Neural progenitor cell (in vitro differentiated cells): ENCODE measurements around the gene CELSR1. TPM values are rescaled to one million over a fixed set of nuclear protein-coding genes. Genes with fewer than 3 reads are reported as not detected.
A peak's percentile ranks its signal among the peaks of the same experiment; 100 is the strongest.

Source experiments
- DNase-seq: peaks from one replicate; pipeline ENCODE4 v3.0.0-alpha.2; 2016; ENCODE audit warnings: low spot score
- H2AFZ ChIP-seq: fragments of 200-600 bp; sonication (generic); replicated peaks from 2 replicates; pipeline ENCODE4 v1.6.1; 2016; ENCODE audit warnings: antibody characterized with exemption
- H3F3A ChIP-seq: fragments of 200-600 bp; sonication (generic); 2 replicates; pipeline ENCODE4 v1.6.1; 2016; ENCODE audit warnings: antibody characterized with exemption, low read depth
- H3K27ac ChIP-seq: fragments of 200-600 bp; sonication (generic); 2 replicates; pipeline ENCODE4 v1.5.1; 2016; ENCODE audit warnings: mild to moderate bottlenecking
- H3K27me3 ChIP-seq: fragments of 200-600 bp; sonication (generic); 2 replicates; pipeline ENCODE4 v1.6.1; 2016; ENCODE audit warnings: mild to moderate bottlenecking, moderate library complexity
- H3K36me3 ChIP-seq: fragments of 200-600 bp; sonication (generic); 2 replicates; pipeline ENCODE4 v1.5.1; 2016
- H3K4me1 ChIP-seq: fragments of 200-600 bp; sonication (generic); 2 replicates; pipeline ENCODE4 v1.6.1; 2016; ENCODE audit warnings: mixed run types
- H3K4me2 ChIP-seq: fragments of 200-600 bp; sonication (generic); 2 replicates; pipeline ENCODE4 v1.6.1; 2016
- H3K4me3 ChIP-seq: fragments of 200-600 bp; sonication (generic); 2 replicates; pipeline ENCODE4 v1.5.1; 2016
- H3K79me2 ChIP-seq: fragments of 200-600 bp; sonication (generic); 2 replicates; pipeline ENCODE4 v1.6.1; 2016; ENCODE audit warnings: low read depth
- H3K9ac ChIP-seq: fragments of 200-600 bp; sonication (generic); 2 replicates; pipeline ENCODE4 v1.6.1; 2016
- H3K9me3 ChIP-seq: fragments of 200-600 bp; sonication (generic); 2 replicates; pipeline ENCODE4 v1.5.1; 2016; ENCODE audit warnings: low read depth
- H4K20me1 ChIP-seq: fragments of 200-600 bp; sonication (generic); 2 replicates; pipeline ENCODE4 v1.6.1; 2016; ENCODE audit warnings: low read depth
- H3K27ac Mint-ChIP-seq: 3 replicates; pipeline ENCODE4 v1.8.0; 2021; ENCODE audit warnings: mixed read lengths
- H3K27me3 Mint-ChIP-seq: 2 replicates; pipeline ENCODE4 v1.8.0; 2022; ENCODE audit warnings: low read depth, mild to moderate bottlenecking, inconsistent platforms, moderate library complexity, mixed read lengths; ENCODE audit not compliant: insufficient read depth
- H3K36me3 Mint-ChIP-seq: 3 replicates; pipeline ENCODE4 v1.8.0; 2021; ENCODE audit warnings: mixed read lengths
- H3K4me1 Mint-ChIP-seq: 3 replicates; pipeline ENCODE4 v1.8.0; 2021; ENCODE audit warnings: mixed read lengths
- H3K4me3 Mint-ChIP-seq: 3 replicates; pipeline ENCODE4 v1.8.0; 2021; ENCODE audit warnings: mild to moderate bottlenecking, moderate library complexity, mixed read lengths
- H3K9me3 Mint-ChIP-seq: 3 replicates; pipeline ENCODE4 v1.8.0; 2020; ENCODE audit warnings: mixed read lengths
- CTCF ChIP-seq: fragments of 200-600 bp; sonication (generic); IDR thresholded peaks from 2 replicates; pipeline ENCODE4 v1.5.1; 2017; ENCODE audit warnings: antibody characterized with exemption, mild to moderate bottlenecking
- EZH2 ChIP-seq: fragments of 200-600 bp; sonication (generic); IDR thresholded peaks from 2 replicates; pipeline ENCODE4 v1.6.1; 2017; ENCODE audit warnings: antibody characterized with exemption, mild to moderate bottlenecking, moderate library complexity
- EZH2phosphoT487 ChIP-seq: fragments of 200-600 bp; sonication (generic); IDR thresholded peaks from 2 replicates; pipeline ENCODE4 v1.6.1; 2017; ENCODE audit warnings: antibody characterized with exemption
- total RNA-seq: library from RNA; depleted of rRNA; stranded (reverse); fragments of >200 nt; gene quantifications from 2 replicates; pipeline ENCODE4 v1.2.3, GENCODE V29; 2015; ENCODE audit warnings: low replicate concordance

CELSR1 gene
- total RNA-seq, 1 donor from 2014 or later: 12.3 TPM

GRCh38 chr22:46446799-46447198, 90.6 kb downstream of the CELSR1 start:
- no peak overlapping the region for H3K4me2 ChIP-seq
- no peaks in the 10 kb centered on the region for H3K27me3 ChIP-seq
- H3K4me3 ChIP-seq: no peak overlapping the region
- peaks cover 15% of the 10 kb centered on the region for H4K20me1 ChIP-seq
- no peaks in the 10 kb centered on the region for H3F3A ChIP-seq
- TF ChIP-seq EZH2phosphoT487: no peak
- TF ChIP-seq EZH2: no peak
- no peak for TF ChIP-seq CTCF
- H3K27ac ChIP-seq: peak overlapping the region; percentile 22
- no peaks in the 10 kb centered on the region for H3K9me3 Mint-ChIP-seq
- H3K4me1 Mint-ChIP-seq: peaks cover 40% of the 10 kb centered on the region
- peaks cover 30% of the 10 kb centered on the region for H3K4me1 ChIP-seq
- peak overlapping the region; percentile 90 for H3K27ac Mint-ChIP-seq
- no peaks in the 10 kb centered on the region for H3K36me3 ChIP-seq
- H3K27me3 Mint-ChIP-seq: peaks cover 5% of the 10 kb centered on the region
- H3K4me3 Mint-ChIP-seq: no peak overlapping the region
- H3K9ac ChIP-seq: no peak overlapping the region
- no peak for DNase-seq
- peaks cover 4% of the 10 kb centered on the region for H3K36me3 Mint-ChIP-seq
- H3K79me2 ChIP-seq: no peaks in the 10 kb centered on the region
- no peaks in the 10 kb centered on the region for H3K9me3 ChIP-seq
- no peak overlapping the region for H2AFZ ChIP-seq

- Histone ChIP-seq H3K9ac (no peak overlapping the region), H3K27ac (peak overlapping the region; percentile 22), H3K4me2 (no peak overlapping the region), H3K4me1 (peaks cover 30% of the 10 kb centered on the region), H4K20me1 (peaks cover 10% of the 10 kb centered on the region), H3K79me2 (no peaks in the 10 kb centered on the region), H3K27me3 (no peaks in the 10 kb centered on the region), H3K9me3 (no peaks in the 10 kb centered on the region), H3F3A (no peaks in the 10 kb centered on the region), H2AFZ (no peak overlapping the region), H3K36me3 (no peaks in the 10 kb centered on the region), H3K4me3 (no peak overlapping the region)
- Mint-ChIP-seq H3K4me1 (peaks cover 37% of the 10 kb centered on the region), H3K4me3 (no peak overlapping the region), H3K36me3 (peaks cover 4% of the 10 kb centered on the region), H3K27me3 (peaks cover 5% of the 10 kb centered on the region), H3K27ac (peak overlapping the region; percentile 34), H3K9me3 (no peaks in the 10 kb centered on the region)
- no peak for DNase-seq
- TF ChIP-seq EZH2 (no peak), CTCF (no peak), EZH2phosphoT487 (no peak)
Measured at GRCh38 chr22:46445771-46446420, 91.5 kb downstream of the CELSR1 start.

GRCh38 chr22:46444390-46444854, 93.0 kb downstream of the CELSR1 start:
- Histone ChIP-seq H3K4me2 (no peak overlapping the region), H3K36me3 (no peaks in the 10 kb centered on the region), H3K79me2 (no peaks in the 10 kb centered on the region), H3K9me3 (no peaks in the 10 kb centered on the region), H3F3A (no peaks in the 10 kb centered on the region), H3K27ac (no peak overlapping the region), H2AFZ (no peak overlapping the region), H3K4me3 (no peak overlapping the region), H3K27me3 (no peaks in the 10 kb centered on the region), H4K20me1 (peaks cover 10% of the 10 kb centered on the region), H3K9ac (no peak overlapping the region), H3K4me1 (peaks cover 30% of the 10 kb centered on the region)
- H3K36me3 Mint-ChIP-seq: peaks cover 8% of the 10 kb centered on the region
- H3K9me3 Mint-ChIP-seq: no peaks in the 10 kb centered on the region
- DNase-seq: no peak
- peaks cover 40% of the 10 kb centered on the region for H3K4me1 Mint-ChIP-seq
- H3K27ac Mint-ChIP-seq: peak overlapping the region; percentile 80
- no peak for TF ChIP-seq EZH2
- no peak for TF ChIP-seq EZH2phosphoT487
- H3K27me3 Mint-ChIP-seq: peaks cover 5% of the 10 kb centered on the region
- no peak overlapping the region for H3K4me3 Mint-ChIP-seq

GRCh38 chr22:46443850-46444389, 93.5 kb downstream of the CELSR1 start:
- no peak for TF ChIP-seq EZH2phosphoT487
- no peak for TF ChIP-seq CTCF
- TF ChIP-seq EZH2: no peak
- Histone ChIP-seq H4K20me1 (peaks cover 10% of the 10 kb centered on the region), H3K4me2 (peak overlapping the region; percentile 21), H3K9me3 (no peaks in the 10 kb centered on the region), H2AFZ (no peak overlapping the region), H3K4me3 (no peak overlapping the region), H3K27me3 (no peaks in the 10 kb centered on the region), H3K9ac (no peak overlapping the region), H3F3A (no peaks in the 10 kb centered on the region), H3K4me1 (peaks cover 30% of the 10 kb centered on the region), H3K79me2 (no peaks in the 10 kb centered on the region), H3K36me3 (no peaks in the 10 kb centered on the region), H3K27ac (no peak overlapping the region)
- Mint-ChIP-seq H3K27me3 (peaks cover 5% of the 10 kb centered on the region), H3K4me3 (no peak overlapping the region), H3K36me3 (peaks cover 8% of the 10 kb centered on the region), H3K9me3 (no peaks in the 10 kb centered on the region), H3K4me1 (peaks cover 40% of the 10 kb centered on the region), H3K27ac (peak overlapping the region; percentile 51)
- DNase-seq: peak; percentile 60
